K562 (cell line): ENCODE results near the gene PDE4D. TPM values are rescaled to one million over a fixed set of nuclear protein-coding genes. Genes with fewer than 3 reads are reported as not detected.

Experiments
- ATAC-seq: fragments of 200-7000 bp; cut with Tn5 transposase; 3 replicates; pipeline ENCODE4 v1.9.1; 2020; ENCODE audit warnings: moderate library complexity
- BruUV-seq: library from RNA; stranded (reverse); fragments of 400-500 nt; replicated peaks from 2 replicates; lab custom pipeline; 2021; lab: Mats Ljungman, UMichigan
- CTCF ChIA-PET: fragments of 300-600 bp; formaldehyde crosslinking; extraction: SDS; loops from one replicate; lab custom pipeline; 2021; ENCODE audit warnings: low intra/inter-chr PET ratio; lab: Yijun Ruan, JAX
- POLR2A ChIA-PET: fragments of 300-600, 350-650 bp; sonication (Branson Sonifier 250); formaldehyde crosslinking; extraction: SDS; loops from one replicate; lab custom pipeline; 2021; ENCODE audit warnings: antibody characterized with exemption, inconsistent platforms; lab: Yijun Ruan, JAX
- DNase-seq, 4 experiments: peaks; one replicate each; pipeline versions ENCODE4 v3.0.0 to v3.0.0-alpha.2; 2011 to 2018; ENCODE audit warnings: low spot score in 3 of 4, mixed read lengths in 3 of 4; ENCODE audit errors: extremely low read depth in 1 of 4
- FAIRE-seq: peaks from 2 replicates; lab custom pipeline; 2011; peaks lifted over from hg19 to GRCh38; lab: Jason Lieb, UNC
- H2AFZ ChIP-seq: 2 replicates; pipeline ENCODE4 v1.6.0; 2011; ENCODE audit warnings: low read depth, low read length, control low read depth, inconsistent platforms
- H3K27ac ChIP-seq: fragments of 200-600 bp; 3 replicates; pipeline ENCODE4 v1.8.0; 2011; ENCODE audit warnings: low read depth, mild to moderate bottlenecking, control low read depth, inconsistent platforms, low read length, moderate library complexity, mixed read lengths; ENCODE audit errors: extremely low read depth
- H3K27me3 ChIP-seq, 2 experiments: fragments of 300-600 bp in 1 of 2; 2 replicates in 1 of 2; 3 replicates in 1 of 2; pipeline versions ENCODE4 v1.6.0 to v1.8.0; 2011; ENCODE audit warnings: inconsistent platforms in 2 of 2, low read length in 2 of 2, mild to moderate bottlenecking in 1 of 2, mixed read lengths in 1 of 2, moderate library complexity in 1 of 2; ENCODE audit not compliant: control insufficient read depth in 2 of 2, insufficient read depth in 2 of 2
- H3K36me3 ChIP-seq: fragments of 300-600 bp; 3 replicates; pipeline ENCODE4 v1.8.0; 2011; ENCODE audit warnings: mild to moderate bottlenecking, low read length, inconsistent platforms; ENCODE audit not compliant: control insufficient read depth, insufficient read depth
- H3K4me1 ChIP-seq, 2 experiments: fragments of 200-600 bp in 1 of 2; replicated peaks in 1 of 2; 2 replicates in 1 of 2; 3 replicates in 1 of 2; pipeline versions ENCODE4 v1.5.1 to v1.8.0; 2011; ENCODE audit warnings: inconsistent platforms in 2 of 2, low read length in 2 of 2, mild to moderate bottlenecking in 1 of 2, mixed read lengths in 1 of 2, moderate library complexity in 1 of 2; ENCODE audit not compliant: control insufficient read depth in 2 of 2, insufficient read depth in 2 of 2
- H3K4me2 ChIP-seq: 2 replicates; pipeline ENCODE4 v1.6.1; 2011; ENCODE audit warnings: low read length, control low read depth, inconsistent platforms, mixed read lengths; ENCODE audit not compliant: insufficient read depth
- H3K4me3 ChIP-seq: fragments of 200-600 bp; sonication (generic), shearing (Covaris generic); 2 replicates; pipeline ENCODE4 v1.5.1; 2016; ENCODE audit warnings: control low read depth, inconsistent platforms
- H3K79me2 ChIP-seq: fragments of 200-600 bp; 3 replicates; pipeline ENCODE4 v1.8.0; 2011; ENCODE audit warnings: low read length, inconsistent platforms; ENCODE audit not compliant: control insufficient read depth, insufficient read depth
- H3K9ac ChIP-seq, 2 experiments: 2 replicates each; pipeline versions ENCODE4 v1.6.0 to v1.6.1; 2011; ENCODE audit warnings: low read depth in 2 of 2, low read length in 2 of 2, control low read depth in 1 of 2, inconsistent platforms in 1 of 2, mild to moderate bottlenecking in 1 of 2, mixed read lengths in 1 of 2; ENCODE audit not compliant: insufficient read depth in 1 of 2
- H3K9me1 ChIP-seq: one replicate; pipeline ENCODE4 v1.6.0; 2011; ENCODE audit warnings: inconsistent platforms, mild to moderate bottlenecking, low read length, moderate library complexity; ENCODE audit not compliant: control insufficient read depth, insufficient read depth
- H3K9me3 ChIP-seq: replicated peaks from 2 replicates; pipeline ENCODE4 v1.5.1; 2011; ENCODE audit warnings: low read depth, low read length, inconsistent platforms; ENCODE audit not compliant: control insufficient read depth, insufficient read depth
- H4K20me1 ChIP-seq: replicated peaks from 2 replicates; pipeline ENCODE4 v1.6.1; 2011; ENCODE audit warnings: low read length, inconsistent platforms, mixed read lengths; ENCODE audit not compliant: control insufficient read depth, insufficient read depth
- BRCA1 ChIP-seq, 2 experiments: fragments of 450-650 bp in 1 of 2; sonication (generic) in 1 of 2; formaldehyde crosslinking in 1 of 2; IDR thresholded peaks; 2 replicates each; pipeline versions ENCODE4 v1.5.0 to v1.6.1; 2017 to 2020; ENCODE audit warnings: mild to moderate bottlenecking in 1 of 2, missing genetic modification reagents in 1 of 2
- E2F4 ChIP-seq: sonication (generic); formaldehyde crosslinking; IDR thresholded peaks from 2 replicates; pipeline ENCODE4 v1.8.0; 2022; ENCODE audit warnings: mild to moderate bottlenecking, low read depth, missing genetic modification reagents
- NKRF ChIP-seq: fragments of 450-650 bp; IDR thresholded peaks from 2 replicates; pipeline ENCODE4 v1.6.1; 2016; ENCODE audit warnings: borderline replicate concordance
- PRDM10 ChIP-seq: fragments of 450-650 bp; IDR thresholded peaks from 2 replicates; pipeline ENCODE4 v1.6.1; 2018; ENCODE audit not compliant: partially characterized antibody
- RB1 ChIP-seq: fragments of 450-650 bp; IDR thresholded peaks from 2 replicates; pipeline ENCODE4 v1.6.1; 2017; ENCODE audit warnings: low read depth, mild to moderate bottlenecking
- SMARCE1 ChIP-seq: fragments of 450-650 bp; IDR thresholded peaks from 2 replicates; pipeline ENCODE4 v1.7.1; 2016; ENCODE audit warnings: mild to moderate bottlenecking
- WGBS: fragments of 100-300 bp; shearing (Covaris generic); methylation state at CpG from one replicate; pipeline ENCODE4 v1.1.6; 2016; ENCODE audit warnings: low coverage, mixed read lengths; ENCODE audit not compliant: insufficient coverage; ENCODE audit errors: missing lambda C conversion rate; 5-methylcytosine and 5-hydroxymethylcytosine counted together
- in situ Hi-C: fragments of 300-500 bp; cut with MboI; formaldehyde crosslinking; loops from 4 replicates; pipeline ENCODE4 v1.15.0; 2018; ENCODE audit warnings: inconsistent platforms, mixed read lengths
- intact Hi-C: fragments of 100-400 bp; cut with micrococcal nuclease; formaldehyde crosslinking; loops from 2 replicates; pipeline ENCODE4 v1.14.2; 2022
- polyA plus RNA-seq, 8 experiments: library from polyadenylated mRNA; depleted of rRNA in 4 of 8; stranded (reverse) in 5 of 8; unstranded in 3 of 8; fragments of >200 nt; fragmentation: Nextera tagmentation in 2 of 8; fragmentation: Illumina TruSeq in 1 of 8; extraction: Ambion mirVana in 2 of 8; extraction: Trizol in 1 of 8; gene quantifications; 2 replicates each; pipeline versions ENCODE4 v1.2.1 to v1.2.3, GENCODE V29; 2011 to 2014; ENCODE audit warnings: inconsistent platforms in 1 of 8, missing spikeins in 1 of 8
- total RNA-seq, 7 experiments: library from RNA; depleted of rRNA in 6 of 7; stranded (reverse); fragments of >200 nt in 6 of 7; fragmentation: Illumina TruSeq in 2 of 7; extraction: Trizol in 2 of 7; gene quantifications; 2 replicates each; pipeline versions ENCODE4 v1.2.1 to v1.2.3, GENCODE V29; 2011 to 2021; ENCODE audit warnings: low replicate concordance in 1 of 7

PDE4D gene
- total and polyA plus RNA-seq, 9 of the 15 experiments (the other 6 are each of a cell fraction or from before 2014, with no cell fraction given) = 0.04 to 0.46 (median 0.13) TPM

- CTCF ChIA-PET = no interaction called here
- no TSS peak for BruUV-seq
- no peaks in the 10 kb centered on the region for H3K27me3 ChIP-seq
- no peak overlapping the region for H3K4me3 ChIP-seq
- H3K4me2 ChIP-seq = no peak overlapping the region
- no peak for ATAC-seq
- H3K27ac ChIP-seq = no peak overlapping the region
- intact Hi-C loops (no loop called here), in situ Hi-C loops (no loop called here)
- H3K36me3 ChIP-seq = no peaks in the 10 kb centered on the region
- no peaks in the 10 kb centered on the region for H3K9me1 ChIP-seq
- POLR2A ChIA-PET = no interaction called here
- no peaks in the 10 kb centered on the region for H4K20me1 ChIP-seq
- H3K79me2 ChIP-seq = no peaks in the 10 kb centered on the region
- no peak for DNase-seq
- no peak overlapping the region for H3K9ac ChIP-seq
- WGBS = 3% methylated on average over 3 of the region's 3 CpGs
- no peaks in the 10 kb centered on the region for H3K9me3 ChIP-seq
- FAIRE-seq = no peak
- H3K4me1 ChIP-seq = no peaks in the 10 kb centered on the region
- TF ChIP-seq E2F4 (CRISPR knock-in tag) (no peak), PRDM10 (no peak), RB1 (no peak), NKRF (no peak), BRCA1 (IDR thresholded peaks at IDR 0.05) (no peak), BRCA1 (CRISPR knock-in tag; IDR thresholded peaks at IDR 0.05) (no peak), SMARCE1 (no peak)
- H2AFZ ChIP-seq = no peak overlapping the region
These were observed 28.8 kb downstream of the PDE4D start for GRCh38 chr5:59864718-59865117.
